CD4-positive, alpha-beta T cell treated with Interleukin-4 for 4 hours (primary cell): ENCODE results near the gene MUC12.
"Not testable (repeated sequence)": the region's sequence is repeated elsewhere in the genome, so short reads cannot be mapped to it uniquely, and the experiment has no call there.

Source experiments
- DNase-seq: peaks from one replicate; pipeline ENCODE4 v3.0.0-alpha.2; 2020

Gene MUC12

GRCh38 chr7:100957832-100958421 is 11.4 kb upstream of the MUC12 start:
- no peak for DNase-seq

DNA sequence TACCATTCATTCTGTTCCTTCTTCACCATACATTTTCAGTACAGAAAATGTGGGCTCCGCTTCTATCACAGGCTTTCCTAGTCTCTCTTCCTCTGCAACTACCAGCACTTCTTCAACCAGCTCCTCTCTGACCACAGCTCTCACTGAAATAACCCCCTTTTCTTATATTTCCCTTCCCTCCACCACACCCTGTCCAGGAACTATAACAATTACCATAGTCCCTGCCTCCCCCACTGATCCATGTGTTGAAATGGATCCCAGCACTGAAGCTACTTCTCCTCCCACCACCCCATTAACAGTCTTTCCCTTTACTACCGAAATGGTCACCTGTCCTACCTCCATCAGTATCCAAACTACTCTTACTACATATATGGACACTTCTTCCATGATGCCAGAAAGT is 9.5 kb upstream of the MUC12 start:
- no peak for DNase-seq

GRCh38 chr7:100962537-100962936 is 6.8 kb upstream of the MUC12 start:
- no peak for DNase-seq

DNA sequence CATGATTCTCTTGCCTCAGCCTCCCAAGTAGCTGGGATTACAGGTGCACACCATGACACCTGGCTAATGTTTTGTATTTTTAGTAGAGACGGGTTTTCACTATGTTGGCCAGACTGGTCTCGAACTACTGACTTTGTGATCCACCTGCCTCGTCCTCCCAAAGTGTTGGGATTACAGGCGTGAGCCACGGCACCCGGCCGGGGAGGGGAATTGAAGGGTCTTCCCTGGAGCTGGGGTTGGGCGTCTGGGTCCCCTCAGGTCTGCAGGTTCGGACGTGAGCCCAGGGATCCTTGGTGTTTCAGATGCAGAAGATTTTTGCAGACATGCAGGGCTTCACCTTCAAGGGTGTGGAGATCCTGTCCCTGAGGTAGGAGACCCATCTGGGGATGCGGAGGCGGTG is 6.0 kb upstream of the MUC12 start:
- no peak for DNase-seq

DNA sequence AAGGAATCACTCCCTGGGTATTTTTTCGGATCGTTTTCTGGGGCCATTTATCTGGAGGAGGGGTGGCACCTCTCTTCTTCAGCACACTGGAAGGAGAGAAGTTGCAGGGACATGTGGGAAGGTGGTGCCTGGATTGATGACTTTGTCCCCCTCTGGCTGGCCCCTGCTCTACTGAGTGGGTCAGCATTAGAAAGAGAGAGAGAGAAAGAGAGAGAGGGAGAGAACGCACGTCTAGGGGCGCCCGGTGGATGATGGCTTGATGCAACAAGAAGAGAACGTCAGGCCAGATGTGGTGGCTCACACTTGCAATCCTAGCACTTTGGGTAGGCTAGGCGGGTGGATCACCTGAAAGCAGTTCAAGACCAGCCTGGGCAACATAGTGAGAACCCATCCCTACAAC is 5.5 kb upstream of the MUC12 start:
- DNase-seq: no peak

- DNase-seq: no peak
These were observed 4.7 kb upstream of the MUC12 start for GRCh38 chr7:100964630-100965029.

GRCh38 chr7:100965045-100965722 is 4.2 kb upstream of the MUC12 start:
- no peak for DNase-seq

- peak; percentile 43 for DNase-seq
These were observed 3.4 kb upstream of the MUC12 start for GRCh38 chr7:100965723-100966541.

- DNase-seq: no peak
These were observed 2.6 kb upstream of the MUC12 start for GRCh38 chr7:100966542-100967291.

- DNase-seq: no peak
These were observed 2.0 kb upstream of the MUC12 start for GRCh38 chr7:100967292-100967863.

- DNase-seq: no peak
These were observed 1.3 kb upstream of the MUC12 start for GRCh38 chr7:100968031-100968430.

DNA sequence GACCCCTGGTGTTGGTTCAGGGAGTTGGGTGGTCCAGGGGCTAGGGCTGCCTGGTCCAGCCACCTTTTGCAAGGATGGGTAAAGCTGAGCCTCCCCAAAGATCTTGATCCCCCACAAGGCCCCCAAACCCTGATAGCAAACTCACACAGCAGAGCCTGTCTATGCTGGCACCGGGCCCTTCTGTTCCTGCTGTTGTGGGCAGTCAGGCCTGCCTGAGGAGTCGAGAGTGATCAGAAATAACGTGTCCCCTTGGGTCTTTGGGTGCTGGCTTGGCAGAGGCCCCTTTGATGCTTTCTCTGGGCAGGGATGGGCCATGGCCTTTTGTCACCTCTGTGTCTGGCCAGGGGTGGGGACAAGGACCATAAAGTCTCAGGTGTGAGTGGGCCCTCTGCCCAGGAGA is 715 bp upstream of the MUC12 start:
- DNase-seq: no peak

- no peak for DNase-seq
These were observed 2.0 kb downstream of the MUC12 start for GRCh38 chr7:100971111-100972001.

- no peak for DNase-seq
These were observed 2.6 kb downstream of the MUC12 start for GRCh38 chr7:100972002-100972347.

- DNase-seq: no peak
These were observed 4.7 kb downstream of the MUC12 start for GRCh38 chr7:100974021-100974420.

- no peak for DNase-seq
These were observed 6.0 kb downstream of the MUC12 start for GRCh38 chr7:100975371-100975821.

- no peak for DNase-seq
These were observed 8.9 kb downstream of the MUC12 start for GRCh38 chr7:100978300-100978699.

DNA sequence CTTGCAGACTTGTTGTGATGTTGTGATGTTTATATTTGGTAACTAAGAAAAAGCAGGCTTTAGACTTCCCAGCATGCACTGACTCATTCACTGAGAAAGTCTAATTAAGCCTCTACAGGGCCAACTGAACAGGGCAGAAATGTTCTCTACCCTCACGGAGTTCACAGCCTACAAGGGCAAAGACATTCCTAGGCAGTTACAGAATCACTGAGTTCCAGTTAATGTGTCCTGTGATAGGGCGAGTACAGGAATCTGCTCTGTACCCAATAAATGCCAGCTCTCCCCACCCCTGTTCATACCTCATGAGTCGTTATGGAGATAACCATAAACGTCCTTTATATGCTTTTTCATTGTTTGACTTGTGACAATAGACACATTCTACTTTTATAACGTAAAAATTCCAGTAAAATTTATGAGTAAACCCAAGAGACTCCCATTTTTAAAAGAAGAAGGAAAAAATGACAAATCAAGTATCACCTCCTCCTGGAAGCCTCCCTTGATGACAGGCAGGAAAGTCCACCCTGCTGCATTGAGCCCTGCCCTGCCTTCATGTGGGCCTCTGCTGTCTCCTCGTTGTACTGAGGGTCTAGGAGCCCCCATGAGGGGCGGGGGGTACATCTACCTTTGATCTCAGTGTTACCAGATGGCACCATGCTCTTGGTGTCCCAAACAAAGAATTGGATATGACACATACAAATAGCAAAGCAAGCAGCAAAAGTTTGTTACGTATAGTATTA is 14.3 kb downstream of the MUC12 start:
- no peak for DNase-seq

GRCh38 chr7:100984241-100984918 is 15.0 kb downstream of the MUC12 start:
- not testable (repeated sequence) for DNase-seq

DNA sequence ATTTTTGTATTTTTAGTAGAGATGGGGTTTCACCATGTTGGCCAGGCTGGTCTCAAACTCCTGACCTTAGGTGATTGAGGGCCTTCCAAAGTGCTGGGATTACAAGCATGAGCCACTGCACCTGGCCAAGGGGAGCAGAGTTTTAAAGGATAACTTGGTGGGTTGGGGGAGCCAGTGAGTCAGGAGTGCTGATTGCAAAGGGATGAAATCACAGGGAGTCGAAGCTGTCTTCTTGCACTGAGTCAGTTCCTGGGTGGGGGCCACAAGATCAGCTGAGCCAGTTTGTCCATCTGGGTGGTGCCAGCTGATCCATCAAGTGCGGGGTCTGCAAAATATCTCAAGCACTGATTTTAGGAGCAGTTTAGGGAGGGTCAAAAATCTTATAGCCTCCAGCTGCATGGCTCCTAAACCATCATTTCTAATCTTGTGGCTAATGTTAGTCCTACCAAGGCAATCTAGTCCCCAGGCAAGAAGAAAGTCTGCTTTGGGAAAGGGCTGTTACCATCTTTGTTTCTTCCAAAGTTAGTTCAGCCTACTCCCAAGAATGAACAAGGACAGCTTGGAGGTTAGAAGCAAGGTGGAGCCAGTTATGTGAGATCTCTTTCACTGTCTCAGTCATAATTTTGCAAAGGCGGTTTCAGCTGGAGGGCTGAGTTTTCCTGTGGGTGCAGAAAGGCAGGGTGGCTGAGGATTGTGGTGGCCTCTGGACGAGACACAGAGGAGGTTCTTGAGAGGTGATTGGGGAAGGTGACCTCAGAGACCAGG is 15.8 kb downstream of the MUC12 start:
- not testable (repeated sequence) for DNase-seq
